NCI-H2081 (cell line): ENCODE results near the gene EDN2.

Experiments
- DNase-seq, 2 experiments: peaks; one replicate each; lab custom pipeline; 2025; lab: John Stamatoyannopoulos, UW

EDN2 gene

GRCh38 chr1:41484402-41485241 is at the start of gene EDN2:
EDN2 (minus strand) TSS chr1:41484683; CDS start chr1:41484601, 82 bp downstream.
- DNase-seq, result peak; percentile 83 to 88

DNA sequence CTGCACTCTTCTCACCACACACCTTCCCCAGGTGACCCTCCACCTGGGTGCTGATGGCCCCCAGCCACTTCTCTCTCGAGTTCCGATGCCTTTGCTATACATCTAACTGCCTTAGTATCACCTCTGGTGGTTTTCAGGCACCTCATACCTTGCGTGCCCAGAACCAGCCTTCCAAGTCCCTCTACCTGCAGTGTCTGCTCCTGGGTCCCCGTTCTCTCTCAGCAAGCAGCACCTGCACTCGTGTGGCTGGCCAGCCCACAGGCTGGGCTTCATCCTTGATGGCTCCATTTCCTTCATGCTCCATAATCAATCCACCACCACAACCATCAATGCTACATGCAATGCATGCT is 49.2 kb upstream of the EDN2 start:
- no peak for DNase-seq

DNA sequence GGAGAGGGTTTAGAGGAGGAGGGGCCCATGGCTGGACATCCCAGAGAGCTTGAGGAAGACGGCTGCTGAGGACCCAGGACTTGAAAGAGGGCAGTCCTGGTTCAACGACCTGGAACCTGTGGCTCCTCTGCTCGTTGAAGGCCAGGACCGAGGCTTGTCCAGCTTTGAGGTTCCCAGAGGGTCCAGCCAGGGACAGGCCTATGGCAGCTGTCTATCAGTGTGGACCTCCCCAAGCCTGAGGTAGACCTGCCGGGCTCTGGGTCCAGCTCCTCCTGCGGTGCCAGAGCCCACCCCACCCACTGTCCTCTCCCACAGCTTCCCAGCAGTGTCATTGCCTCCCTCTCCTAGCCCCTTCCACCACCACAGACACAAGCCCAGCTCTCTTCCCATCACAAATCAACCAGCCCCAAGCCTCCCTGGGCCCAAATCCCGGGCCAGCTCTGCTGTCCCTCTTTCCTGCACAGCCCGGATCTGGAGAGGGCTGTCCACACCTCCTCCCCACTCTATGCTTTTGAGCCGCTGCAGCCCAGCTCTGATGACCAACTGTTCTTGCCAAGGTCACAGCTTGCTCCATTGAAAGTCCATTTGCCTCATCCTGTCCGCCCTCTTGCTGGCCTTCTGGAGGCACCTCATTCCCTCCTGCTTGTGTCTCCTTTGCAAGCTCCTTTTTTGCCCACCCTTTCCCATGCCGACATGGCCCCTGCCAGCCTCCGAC is 48.7 kb upstream of the EDN2 start:
- DNase-seq, result no peak

DNA sequence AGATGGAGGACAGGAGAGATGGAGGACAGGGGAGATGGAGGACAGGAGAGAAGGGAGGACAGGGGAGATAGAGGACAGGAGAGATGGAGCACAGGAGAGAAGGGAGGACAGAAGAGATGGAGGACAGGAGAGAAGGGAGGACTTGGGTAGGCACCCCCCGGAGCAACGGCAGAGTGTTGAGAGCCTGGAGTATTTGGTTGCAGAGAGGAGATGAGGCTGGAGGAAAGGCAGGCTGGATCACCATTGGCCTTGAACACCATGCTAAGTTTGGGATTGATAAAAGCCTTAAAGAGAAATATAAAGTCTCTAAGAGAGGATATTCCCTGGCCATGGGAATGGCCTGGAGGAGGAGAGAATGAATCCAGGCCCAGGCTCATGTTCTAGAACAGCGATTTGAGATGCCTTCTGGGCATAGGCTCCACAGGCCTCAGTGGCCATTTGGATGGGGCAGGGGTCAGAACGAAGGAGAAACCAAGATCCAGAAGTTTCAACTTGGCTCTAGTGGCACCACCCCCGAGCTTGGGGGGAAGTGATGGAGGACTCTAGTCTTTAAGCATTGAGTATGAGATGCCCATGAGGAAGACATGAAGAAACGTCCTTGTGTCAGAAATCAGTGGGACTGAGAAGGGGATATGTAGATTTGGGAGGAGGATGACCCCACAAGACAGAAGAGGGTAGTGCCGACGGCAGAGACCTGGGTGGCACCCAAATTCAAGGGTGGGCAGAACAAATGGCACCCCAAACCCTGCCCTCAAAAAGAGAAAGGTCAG is 47.9 kb upstream of the EDN2 start:
- DNase-seq, result no peak

GRCh38 chr1:41530411-41530810 is 45.9 kb upstream of the EDN2 start:
- no peak for DNase-seq

DNA sequence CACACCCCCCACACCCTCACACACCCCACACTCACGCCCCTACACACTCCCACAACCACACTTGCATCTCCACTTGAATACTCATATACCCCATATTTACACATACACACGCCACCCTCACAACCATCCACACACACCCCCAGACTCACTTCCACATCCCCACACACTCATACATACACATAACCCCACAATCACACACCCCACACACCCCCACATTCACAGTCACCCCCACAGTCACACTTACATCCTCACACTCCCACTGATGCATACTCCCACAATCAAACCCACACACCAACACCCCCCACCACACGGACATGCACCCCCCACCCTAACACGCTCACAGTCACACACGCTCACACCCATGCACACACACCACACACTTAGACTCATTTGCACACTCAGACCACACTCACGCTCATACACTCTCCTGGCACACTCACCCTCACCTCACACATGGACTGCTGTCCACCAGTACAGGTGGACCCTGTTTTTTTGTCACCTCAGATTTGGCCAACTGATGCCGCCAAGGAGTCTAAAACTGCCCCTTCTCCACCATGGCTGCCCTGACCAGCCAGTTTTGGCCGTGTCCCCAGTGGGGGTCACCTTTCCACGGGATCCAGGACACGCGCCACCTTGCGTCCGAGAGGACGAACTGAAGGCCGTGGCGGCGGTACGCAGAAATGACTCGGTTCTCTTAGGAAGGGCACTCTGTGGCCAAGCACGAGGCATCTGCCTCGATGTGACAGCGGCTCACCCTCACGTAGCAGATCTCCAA is 45.3 kb upstream of the EDN2 start:
- DNase-seq, result no peak

GRCh38 chr1:41528726-41529605 is 44.5 kb upstream of the EDN2 start:
- DNase-seq, result no peak

GRCh38 chr1:41528106-41528505 is 43.6 kb upstream of the EDN2 start:
- DNase-seq, result no peak

DNA sequence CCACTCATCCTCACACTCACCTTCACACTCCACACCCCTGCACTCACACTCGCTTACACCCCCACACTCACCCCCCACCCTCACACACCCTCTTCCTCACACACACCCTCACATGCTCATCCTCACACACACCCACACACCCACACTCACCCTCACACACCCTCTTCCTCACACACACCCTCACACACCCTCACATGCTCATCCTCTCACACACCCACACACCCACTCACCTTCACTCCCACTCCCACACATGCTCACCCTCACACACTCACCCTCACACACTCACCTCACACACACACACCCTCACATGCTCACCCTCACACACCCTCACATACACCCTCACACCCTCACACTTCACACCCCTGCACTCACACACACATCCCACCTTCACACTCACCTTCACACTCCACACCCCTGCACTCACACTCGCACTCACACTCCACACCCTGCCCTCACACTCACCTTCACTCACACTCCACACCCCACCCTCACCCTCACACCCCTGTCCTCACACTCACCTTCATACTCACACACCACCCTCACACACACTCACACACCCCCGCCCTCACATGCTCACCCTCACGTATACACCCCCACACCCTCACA is 42.6 kb upstream of the EDN2 start:
- no peak for DNase-seq

- DNase-seq, result no peak
Measured at GRCh38 chr1:41525891-41526587, 41.6 kb upstream of the EDN2 start.

GRCh38 chr1:41524676-41525675 is 40.5 kb upstream of the EDN2 start:
- DNase-seq, result no peak

GRCh38 chr1:41523949-41524675 is 39.6 kb upstream of the EDN2 start:
- no peak for DNase-seq

DNA sequence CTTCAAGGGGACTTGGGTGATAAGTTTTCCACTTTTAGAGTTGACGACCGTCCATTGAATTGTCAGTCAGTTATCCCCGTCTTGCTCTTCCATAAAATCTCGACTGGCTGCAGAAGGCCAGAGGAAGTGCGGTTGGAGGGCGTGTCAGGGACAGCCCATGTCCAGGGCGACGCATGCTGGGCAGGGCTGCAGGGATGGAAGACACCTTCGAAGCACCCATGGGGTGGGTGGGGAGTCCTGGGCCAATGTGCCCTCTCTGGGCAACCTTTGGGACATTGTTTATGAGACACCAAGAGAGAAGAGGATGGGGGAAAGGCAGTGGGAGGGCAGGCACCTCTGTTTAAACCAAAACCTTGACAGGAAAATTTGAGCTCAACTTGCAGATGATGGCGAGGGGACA is 38.6 kb upstream of the EDN2 start:
- DNase-seq, result no peak

- no peak for DNase-seq
Measured at GRCh38 chr1:41521766-41522165, 37.3 kb upstream of the EDN2 start.

DNA sequence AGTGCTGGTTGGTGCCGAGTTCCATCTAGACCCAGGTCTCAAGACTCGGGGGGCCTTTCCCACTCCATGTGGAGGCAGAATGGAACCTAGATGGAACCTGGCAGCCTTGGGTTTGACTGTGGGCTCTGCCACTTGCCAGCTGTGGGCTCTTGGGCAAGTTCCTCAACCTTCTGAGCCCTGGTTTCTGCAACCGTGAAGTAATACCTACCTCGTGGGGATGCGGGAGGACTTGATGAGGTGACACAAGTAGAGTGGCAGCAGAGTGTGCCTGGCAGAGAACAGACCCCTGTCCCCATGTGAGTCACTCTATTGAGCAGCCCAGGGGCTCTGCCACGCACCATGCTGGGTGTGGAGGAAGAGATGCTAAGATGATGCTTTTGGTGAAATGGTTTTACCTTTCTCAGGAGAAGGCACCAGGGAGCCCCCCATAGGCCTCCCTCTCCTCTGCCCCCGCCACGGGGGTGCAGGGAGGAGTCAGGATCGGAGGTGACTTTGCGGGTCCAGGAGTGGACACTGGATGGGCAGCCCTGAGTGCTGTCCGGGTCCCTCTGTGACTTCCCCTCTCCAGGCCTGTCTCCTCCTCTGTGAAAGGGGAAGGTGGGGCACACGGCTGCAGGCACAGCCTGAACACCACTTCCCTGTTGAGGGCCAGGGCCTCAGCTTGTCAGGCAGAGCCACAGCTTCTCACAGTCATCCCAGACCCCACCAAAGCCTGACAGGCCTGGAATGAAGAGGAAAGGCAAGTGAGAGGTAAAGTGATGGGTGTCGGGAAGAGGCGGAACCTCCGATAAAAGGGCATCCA is 36.7 kb upstream of the EDN2 start:
- DNase-seq, result no peak

GRCh38 chr1:41519667-41520066 is 35.2 kb upstream of the EDN2 start:
- DNase-seq, result no peak

- DNase-seq, result no peak
Measured at GRCh38 chr1:41518471-41518870, 34.0 kb upstream of the EDN2 start.
